AG09319 (cell line): Measurements from ENCODE around the gene HPX.

ENCODE experiments used
- DNase-seq: peaks from one replicate; pipeline ENCODE4 v3.0.0-alpha.2; 2010; ENCODE audit warnings: low read depth; ENCODE audit errors: extremely low read depth
- TF ChIP-seq, protein P1 (sequence below): IDR thresholded peaks from 2 replicates; pipeline ENCODE4 v1.5.1; 2011; ENCODE audit warnings: low read depth, mild to moderate bottlenecking, inconsistent platforms, low read length, moderate library complexity

The HPX gene, protein sequence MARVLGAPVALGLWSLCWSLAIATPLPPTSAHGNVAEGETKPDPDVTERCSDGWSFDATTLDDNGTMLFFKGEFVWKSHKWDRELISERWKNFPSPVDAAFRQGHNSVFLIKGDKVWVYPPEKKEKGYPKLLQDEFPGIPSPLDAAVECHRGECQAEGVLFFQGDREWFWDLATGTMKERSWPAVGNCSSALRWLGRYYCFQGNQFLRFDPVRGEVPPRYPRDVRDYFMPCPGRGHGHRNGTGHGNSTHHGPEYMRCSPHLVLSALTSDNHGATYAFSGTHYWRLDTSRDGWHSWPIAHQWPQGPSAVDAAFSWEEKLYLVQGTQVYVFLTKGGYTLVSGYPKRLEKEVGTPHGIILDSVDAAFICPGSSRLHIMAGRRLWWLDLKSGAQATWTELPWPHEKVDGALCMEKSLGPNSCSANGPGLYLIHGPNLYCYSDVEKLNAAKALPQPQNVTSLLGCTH

DNA sequence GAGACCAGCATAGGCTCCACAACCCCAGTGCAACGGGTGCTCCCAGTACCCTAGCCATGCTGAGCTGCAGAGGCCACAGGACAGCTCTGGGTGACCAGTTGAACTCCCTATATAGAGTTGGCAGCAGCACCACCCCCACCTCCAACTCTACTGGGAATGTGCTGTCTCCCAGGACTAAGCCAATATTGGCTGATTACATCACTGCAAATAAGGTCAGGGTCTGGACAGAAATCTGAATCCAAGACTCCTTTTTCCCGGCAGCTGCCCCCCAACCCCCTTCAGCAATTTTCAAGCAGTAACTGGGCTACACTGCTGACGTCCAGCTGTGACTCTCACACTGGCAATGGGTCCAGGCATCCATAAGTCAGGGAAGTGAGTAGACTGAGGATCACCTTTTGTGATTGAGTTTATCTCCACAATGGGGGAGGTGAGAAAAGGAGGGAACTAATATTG is at the start of gene HPX:
Gene HPX (minus strand): TSS at position 82 of the 453 bp plus-strand sequence. CDS start 24 bp downstream, at position 58.
- no peak for DNase-seq
- TF ChIP-seq, protein P1, sequence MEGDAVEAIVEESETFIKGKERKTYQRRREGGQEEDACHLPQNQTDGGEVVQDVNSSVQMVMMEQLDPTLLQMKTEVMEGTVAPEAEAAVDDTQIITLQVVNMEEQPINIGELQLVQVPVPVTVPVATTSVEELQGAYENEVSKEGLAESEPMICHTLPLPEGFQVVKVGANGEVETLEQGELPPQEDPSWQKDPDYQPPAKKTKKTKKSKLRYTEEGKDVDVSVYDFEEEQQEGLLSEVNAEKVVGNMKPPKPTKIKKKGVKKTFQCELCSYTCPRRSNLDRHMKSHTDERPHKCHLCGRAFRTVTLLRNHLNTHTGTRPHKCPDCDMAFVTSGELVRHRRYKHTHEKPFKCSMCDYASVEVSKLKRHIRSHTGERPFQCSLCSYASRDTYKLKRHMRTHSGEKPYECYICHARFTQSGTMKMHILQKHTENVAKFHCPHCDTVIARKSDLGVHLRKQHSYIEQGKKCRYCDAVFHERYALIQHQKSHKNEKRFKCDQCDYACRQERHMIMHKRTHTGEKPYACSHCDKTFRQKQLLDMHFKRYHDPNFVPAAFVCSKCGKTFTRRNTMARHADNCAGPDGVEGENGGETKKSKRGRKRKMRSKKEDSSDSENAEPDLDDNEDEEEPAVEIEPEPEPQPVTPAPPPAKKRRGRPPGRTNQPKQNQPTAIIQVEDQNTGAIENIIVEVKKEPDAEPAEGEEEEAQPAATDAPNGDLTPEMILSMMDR, result no peak

DNA sequence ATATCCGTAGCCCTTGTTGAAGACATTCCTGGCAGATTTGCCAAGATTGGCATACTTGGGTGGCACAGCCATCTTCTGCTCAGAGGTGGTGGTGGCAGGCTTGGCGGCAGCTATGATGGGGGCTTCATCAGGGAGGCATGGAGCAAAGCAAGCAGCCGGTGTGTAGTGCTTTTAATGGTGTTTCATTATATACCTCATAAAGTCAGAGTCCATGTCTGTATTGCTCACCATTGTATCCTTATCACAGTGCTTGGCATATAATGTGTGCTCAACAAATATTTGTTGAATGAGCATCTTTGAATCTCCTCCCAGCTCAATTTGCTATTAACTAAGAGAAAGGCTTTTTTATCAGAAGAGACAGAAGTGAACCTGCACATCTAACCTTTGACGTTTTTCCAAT is 48.5 kb upstream of the HPX start:
- DNase-seq, result no peak
- TF ChIP-seq, protein P1, result no peak

DNA sequence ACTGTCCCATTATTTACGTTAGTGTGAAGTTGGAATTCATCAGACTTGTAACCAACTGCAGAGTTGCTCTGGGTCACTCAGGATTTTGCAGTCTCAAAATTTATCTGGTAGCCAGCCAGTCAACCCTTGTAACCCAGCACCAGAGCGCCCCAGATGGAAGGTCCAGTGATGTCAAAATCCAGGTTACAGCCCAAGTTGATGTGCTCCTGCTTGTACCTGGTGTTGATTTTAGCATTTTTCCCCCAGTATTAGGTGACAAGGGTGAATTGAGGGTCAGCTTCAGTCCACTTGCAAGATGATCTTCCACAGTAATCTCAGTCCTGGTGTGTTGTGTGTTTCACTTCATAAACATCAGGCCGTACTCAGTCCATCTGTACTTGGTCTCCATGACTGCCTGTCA is 48.0 kb upstream of the HPX start:
- DNase-seq, result no peak
- TF ChIP-seq, protein P1, result no peak

DNA sequence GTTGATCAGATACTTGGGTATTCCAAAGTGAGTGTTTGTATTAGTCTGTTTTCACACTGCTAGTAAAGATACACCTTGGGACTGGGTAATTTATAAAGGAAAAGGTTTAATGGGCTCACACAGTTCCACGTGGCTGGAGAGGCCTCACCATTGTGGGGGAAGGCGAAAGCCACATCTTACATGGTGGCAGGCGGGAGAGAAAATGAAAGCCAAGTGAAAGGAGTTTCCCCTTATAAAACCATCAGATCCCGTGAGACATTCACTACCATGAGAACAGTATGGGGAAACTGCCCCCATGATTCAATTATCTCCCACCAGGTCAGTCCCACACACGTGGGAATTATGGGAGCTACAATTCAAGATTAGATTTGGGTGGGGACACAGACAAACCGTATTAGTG is 47.6 kb upstream of the HPX start:
- TF ChIP-seq, protein P1, result no peak
- DNase-seq, result no peak

DNA sequence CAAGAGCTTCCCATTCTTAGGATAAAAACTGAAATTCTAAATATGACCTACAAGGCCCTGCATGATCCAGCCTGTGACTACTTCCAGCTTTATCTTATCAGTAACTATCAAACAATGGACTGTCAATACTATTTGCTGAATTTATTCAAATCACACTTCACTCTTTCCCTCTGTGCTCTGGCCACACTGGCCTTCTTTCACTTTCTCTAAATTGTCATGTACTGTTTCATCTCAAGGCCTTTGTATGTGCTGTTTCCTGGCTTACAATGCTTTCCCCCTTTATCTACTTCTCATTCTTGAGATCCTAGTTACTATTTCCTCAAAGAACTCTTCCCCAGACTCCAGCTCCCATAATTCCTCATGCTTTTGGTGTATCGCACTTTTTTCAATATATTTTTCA is 46.2 kb upstream of the HPX start:
- TF ChIP-seq, protein P1, result no peak
- no peak for DNase-seq

DNA sequence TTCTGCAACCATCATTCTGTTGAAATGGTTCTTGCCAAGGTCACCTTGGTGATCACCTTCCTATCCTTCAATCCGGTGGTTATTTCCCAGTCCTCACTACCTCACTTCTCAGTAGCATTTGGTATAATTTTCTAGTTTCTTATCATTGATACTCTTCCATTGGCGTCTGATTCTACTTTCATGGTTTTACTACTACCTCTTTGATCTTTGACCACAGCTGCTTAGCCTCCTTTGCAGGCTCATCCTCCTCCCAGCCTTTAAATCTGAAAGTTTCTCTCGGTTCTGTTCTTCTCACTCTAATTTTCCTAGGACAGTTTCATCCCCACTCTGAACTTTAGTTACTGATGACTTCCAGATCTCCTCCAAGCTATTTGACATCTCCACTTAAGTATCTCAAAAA is 45.5 kb upstream of the HPX start:
- no peak for DNase-seq

DNA sequence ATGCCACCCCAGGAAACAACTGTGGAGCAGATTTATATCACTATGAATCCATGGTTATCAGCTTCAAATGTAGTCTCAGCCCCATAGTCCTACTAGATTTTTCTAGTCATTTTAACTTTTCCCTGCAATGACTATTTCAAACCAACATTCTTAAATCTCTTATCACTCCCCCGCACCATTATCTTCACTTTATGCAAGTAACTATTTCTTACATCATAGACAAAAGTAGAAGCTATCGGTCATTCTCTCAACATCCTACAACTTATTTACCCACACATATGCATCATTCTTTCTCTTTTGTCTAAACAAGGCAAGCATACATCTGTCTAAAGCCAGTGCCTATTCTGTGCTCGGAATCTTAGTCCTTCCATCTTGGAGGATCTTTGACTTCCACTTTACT is 44.9 kb upstream of the HPX start:
- no peak for DNase-seq
- TF ChIP-seq, protein P1, result no peak

More for the DNA sequence above, 45.5 kb upstream of the HPX start:
- TF ChIP-seq, protein P1, result no peak
